OCI-LY7 (cell line): ENCODE measurements around the gene CD74. TPM values are rescaled to one million over a fixed set of nuclear protein-coding genes. Genes with fewer than 3 reads are reported as not detected.

Experiments used
- BruUV-seq: library from RNA; stranded (reverse); fragments of 400-500 nt; replicated peaks from 2 replicates; lab custom pipeline; 2021; lab: Mats Ljungman, UMichigan
- CTCF ChIA-PET: fragments of 300-600 bp; sonication (Branson Sonifier 250); formaldehyde crosslinking; loops from one replicate; lab custom pipeline; 2022; ENCODE audit warnings: antibody characterized with exemption; ENCODE audit not compliant: unreplicated experiment; lab: Charles Lee
- POLR2A ChIA-PET: fragments of 300-600 bp; sonication (Branson Sonifier 250); formaldehyde crosslinking; loops from one replicate; lab custom pipeline; 2022; ENCODE audit warnings: antibody characterized with exemption; lab: Charles Lee
- DNase-seq: peaks from one replicate; pipeline ENCODE4 v3.0.0-alpha.2; 2015; ENCODE audit warnings: low spot score
- H2AFZ ChIP-seq: fragments of 200-600 bp; sonication (generic), shearing (Covaris generic); 2 replicates; pipeline ENCODE4 v1.6.1; 2014; ENCODE audit warnings: mild to moderate bottlenecking, antibody characterized with exemption, low read length, moderate library complexity
- H3K27ac ChIP-seq: fragments of 200-600 bp; sonication (generic); 2 replicates; pipeline ENCODE4 v1.5.1; 2014; ENCODE audit warnings: mixed run types, low read depth, mild to moderate bottlenecking, moderate library complexity, low read length, inconsistent platforms; ENCODE audit not compliant: poor library complexity, severe bottlenecking
- H3K36me3 ChIP-seq: fragments of 200-600 bp; sonication (generic); 2 replicates; pipeline ENCODE4 v1.6.1; 2014; ENCODE audit warnings: mild to moderate bottlenecking, antibody characterized with exemption, low read length, moderate library complexity, mixed read lengths; ENCODE audit not compliant: insufficient read depth
- H3K4me1 ChIP-seq: fragments of 200-600 bp; sonication (generic); 2 replicates; pipeline ENCODE4 v1.5.1; 2014; ENCODE audit warnings: mild to moderate bottlenecking, low read length; ENCODE audit not compliant: insufficient read depth, poor library complexity, severe bottlenecking
- H3K4me2 ChIP-seq: fragments of 200-600 bp; sonication (generic); 2 replicates; pipeline ENCODE4 v1.6.1; 2014; ENCODE audit warnings: mild to moderate bottlenecking, low read length
- H3K4me3 ChIP-seq: fragments of 200-600 bp; sonication (generic); 2 replicates; pipeline ENCODE4 v1.5.1; 2014; ENCODE audit warnings: mild to moderate bottlenecking, low read depth, low read length; ENCODE audit not compliant: poor library complexity, severe bottlenecking
- H3K79me2 ChIP-seq: fragments of 200-600 bp; sonication (generic); 2 replicates; pipeline ENCODE4 v1.6.1; 2016; ENCODE audit warnings: low read depth, mild to moderate bottlenecking, low read length, moderate library complexity, mixed read lengths; ENCODE audit not compliant: insufficient read depth
- H3K9me2 ChIP-seq: fragments of 200-600 bp; sonication (generic); 2 replicates; pipeline ENCODE4 v1.6.1; 2016; ENCODE audit warnings: mild to moderate bottlenecking, low read length, mixed read lengths; ENCODE audit not compliant: insufficient read depth
- H3K9me3 ChIP-seq: fragments of 200-600 bp; sonication (generic); 2 replicates; pipeline ENCODE4 v1.6.1; 2014; ENCODE audit warnings: mild to moderate bottlenecking, mixed run types, low read length, mixed read lengths
- H4K20me1 ChIP-seq: fragments of 200-600 bp; sonication (generic); 2 replicates; pipeline ENCODE4 v1.6.1; 2014; ENCODE audit warnings: mild to moderate bottlenecking, antibody characterized with exemption, low read length, moderate library complexity, mixed read lengths; ENCODE audit not compliant: insufficient read depth
- CTCF ChIP-seq: fragments of 200-600 bp; sonication (generic); conservative IDR thresholded peaks from 2 replicates; pipeline ENCODE4 v1.5.1; 2014; ENCODE audit warnings: mild to moderate bottlenecking, antibody characterized with exemption, low read length, moderate library complexity, mixed read lengths
- EZH2phosphoT487 ChIP-seq: fragments of 200-600 bp; sonication (generic); IDR thresholded peaks from 2 replicates; pipeline ENCODE4 v1.6.1; 2018; ENCODE audit warnings: low read depth, borderline replicate concordance, mild to moderate bottlenecking, mixed run types, antibody characterized with exemption, low read length, moderate library complexity, mixed read lengths
- intact Hi-C: fragments of 100-400 bp; cut with micrococcal nuclease; formaldehyde crosslinking; loops from one replicate; pipeline ENCODE4 v1.10.0; 2022; ENCODE audit not compliant: unreplicated experiment
- total RNA-seq, 2 experiments: library from RNA; depleted of rRNA in 1 of 2; stranded (reverse); fragments of >200 nt in 1 of 2; shearing (Covaris generic) in 1 of 2; gene quantifications; 2 replicates each; pipeline ENCODE4 v1.2.3, GENCODE V29; 2014 to 2022

Gene CD74
- total RNA-seq, 2 experiments from 2014 or later, result 1,759 to 3,686 TPM

GRCh38 chr5:150401076-150401375 lies 11.7 kb downstream of the CD74 start:
- peaks cover 38% of the 10 kb centered on the region for H3K4me1 ChIP-seq
- H3K79me2 ChIP-seq, result peaks cover 6% of the 10 kb centered on the region; the same call in 1 of the 2 replicates
- no TSS peak for BruUV-seq
- intact Hi-C loops, result no loop called here
- H4K20me1 ChIP-seq, result peaks cover 5% of the 10 kb centered on the region; the same call in 1 of the 2 replicates
- CTCF ChIA-PET, result interaction anchor here (0.6 to 0.8 kb wide), 2 partner anchors 9 to 45 kb away, joined by 3 to 4 read pairs; no protein-coding TSS in a partner anchor
- H3K36me3 ChIP-seq, result peaks cover 98% of the 10 kb centered on the region
- H3K27ac ChIP-seq, result peak overlapping the region; percentile 36
- no peak overlapping the region for H3K4me2 ChIP-seq
- TF ChIP-seq CTCF (no peak), EZH2phosphoT487 (no peak)
- no peak overlapping the region for H2AFZ ChIP-seq
- no peak overlapping the region for H3K4me3 ChIP-seq
- DNase-seq, result no peak
- no peaks in the 10 kb centered on the region for H3K9me2 ChIP-seq
- no peaks in the 10 kb centered on the region for H3K9me3 ChIP-seq
- POLR2A ChIA-PET, result interaction anchor here (0.9 to 4.8 kb wide), 3 partner anchors 9 to 33 kb away, joined by 4 to 33 read pairs (median 19); partner anchors contain the start of gene CD74

GRCh38 chr5:150400316-150401075 lies 12.2 kb downstream of the CD74 start:
- peaks cover 34% of the 10 kb centered on the region for H3K4me1 ChIP-seq

More at GRCh38 chr5:150400316-150401075, 12.2 kb downstream of the CD74 start:
- POLR2A ChIA-PET, result interaction anchor here (0.9 to 4.8 kb wide), 4 partner anchors 10 to 55 kb away, joined by 3 to 33 read pairs (median 12); partner anchors contain the start of gene CD74
- Histone ChIP-seq H3K27ac (peak overlapping the region; percentile 36), H4K20me1 (peaks cover 5% of the 10 kb centered on the region; the same call in 1 of the 2 replicates), H3K79me2 (peaks cover 5% of the 10 kb centered on the region; the same call in 1 of the 2 replicates), H3K36me3 (peaks cover 99% of the 10 kb centered on the region), H2AFZ (no peak overlapping the region), H3K9me2 (no peaks in the 10 kb centered on the region), H3K9me3 (no peaks in the 10 kb centered on the region), H3K4me3 (no peak overlapping the region), H3K4me2 (no peak overlapping the region)
- intact Hi-C loops, result no loop called here
- BruUV-seq, result no TSS peak
- CTCF ChIA-PET, result interaction anchor here (0.6 to 0.8 kb wide), 3 partner anchors 10 to 145 kb away, joined by 3 to 4 read pairs (median 4); no protein-coding TSS in a partner anchor
- TF ChIP-seq EZH2phosphoT487 (no peak), CTCF (no peak)
- peak; percentile 33 for DNase-seq
